Mesenchymal stem cell (in vitro differentiated cells and primary cell): ENCODE measurements around the gene ARHGAP24.

Experiments
- DNase-seq: peaks from one replicate; pipeline ENCODE4 v3.0.0-alpha.2; 2013
- H2AFZ ChIP-seq: one replicate; pipeline ENCODE4 v1.6.1; 2013; ENCODE audit warnings: low read depth, mild to moderate bottlenecking, control low read depth, inconsistent platforms, low read length, moderate library complexity
- H2AK5ac ChIP-seq: 2 replicates; pipeline ENCODE4 v1.6.1; 2013; ENCODE audit warnings: low read length, moderate library complexity, mild to moderate bottlenecking, inconsistent platforms; ENCODE audit not compliant: severe bottlenecking
- H2BK120ac ChIP-seq: one replicate; pipeline ENCODE4 v1.6.1; 2013; ENCODE audit warnings: low read depth, mild to moderate bottlenecking, inconsistent platforms, low read length, moderate library complexity
- H2BK12ac ChIP-seq, 2 experiments: one replicate each; pipeline ENCODE4 v1.6.1; 2013; ENCODE audit warnings: inconsistent platforms in 2 of 2, low read length in 2 of 2, mild to moderate bottlenecking in 2 of 2, moderate library complexity in 2 of 2, control low read depth in 1 of 2
- H2BK15ac ChIP-seq: one replicate; pipeline ENCODE4 v1.6.1; 2013; ENCODE audit warnings: mild to moderate bottlenecking, low read depth, inconsistent platforms; ENCODE audit not compliant: poor library complexity, severe bottlenecking
- H2BK5ac ChIP-seq: 2 replicates; pipeline ENCODE4 v1.6.1; 2013; ENCODE audit warnings: low read depth, mild to moderate bottlenecking, low read length, control low read depth, inconsistent platforms; ENCODE audit not compliant: poor library complexity, severe bottlenecking
- H3K14ac ChIP-seq, 2 experiments: one replicate each; pipeline ENCODE4 v1.6.1; 2013; ENCODE audit warnings: inconsistent platforms in 2 of 2, low read length in 2 of 2, control low read depth in 1 of 2, mild to moderate bottlenecking in 1 of 2, moderate library complexity in 1 of 2
- H3K18ac ChIP-seq, 2 experiments: one replicate each; pipeline ENCODE4 v1.6.1; 2013; ENCODE audit warnings: inconsistent platforms in 2 of 2, low read length in 2 of 2, control low read depth in 1 of 2, low read depth in 1 of 2, mild to moderate bottlenecking in 1 of 2
- H3K23ac ChIP-seq, 2 experiments: one replicate each; pipeline ENCODE4 v1.6.1; 2013; ENCODE audit warnings: inconsistent platforms in 2 of 2, low read length in 2 of 2, mild to moderate bottlenecking in 2 of 2, moderate library complexity in 2 of 2, control low read depth in 1 of 2
- H3K27ac ChIP-seq: 2 replicates; pipeline ENCODE4 v1.5.1; 2013; ENCODE audit warnings: mild to moderate bottlenecking, moderate library complexity, low read length, control low read depth, inconsistent platforms; ENCODE audit not compliant: poor library complexity, severe bottlenecking
- H3K27me3 ChIP-seq, 2 experiments: 2 replicates each; pipeline versions ENCODE4 v1.6.1 to v1.7.0; 2013; ENCODE audit warnings: low read length in 2 of 2, mild to moderate bottlenecking in 2 of 2, moderate library complexity in 2 of 2, control low read depth in 1 of 2, inconsistent platforms in 1 of 2; ENCODE audit not compliant: control insufficient read depth in 1 of 2, insufficient read depth in 1 of 2
- H3K36me3 ChIP-seq, 2 experiments: 2 replicates each; pipeline versions ENCODE4 v1.6.1 to v1.7.0; 2013; ENCODE audit warnings: low read length in 2 of 2, control low read depth in 1 of 2, inconsistent platforms in 1 of 2, low read depth in 1 of 2, mild to moderate bottlenecking in 1 of 2; ENCODE audit not compliant: insufficient read depth in 2 of 2, control insufficient read depth in 1 of 2
- H3K4ac ChIP-seq, 2 experiments: one replicate each; pipeline ENCODE4 v1.6.1; 2013; ENCODE audit warnings: inconsistent platforms in 2 of 2, low read length in 2 of 2, mild to moderate bottlenecking in 2 of 2, moderate library complexity in 2 of 2, control low read depth in 1 of 2, low read depth in 1 of 2
- H3K4me1 ChIP-seq: 2 replicates; pipeline ENCODE4 v1.6.1; 2013; ENCODE audit warnings: low read depth, low read length, control low read depth; ENCODE audit not compliant: control insufficient read depth, insufficient read depth
- H3K4me2 ChIP-seq: 2 replicates; pipeline ENCODE4 v1.6.1; 2013; ENCODE audit warnings: low read length, mild to moderate bottlenecking, inconsistent platforms; ENCODE audit not compliant: poor library complexity, severe bottlenecking
- H3K4me3 ChIP-seq, 2 experiments: 2 replicates each; pipeline versions ENCODE4 v1.5.1 to v1.7.0; 2013; ENCODE audit warnings: low read length in 2 of 2, mild to moderate bottlenecking in 2 of 2, control low read depth in 1 of 2, low read depth in 1 of 2; ENCODE audit not compliant: insufficient read depth in 1 of 2
- H3K79me1 ChIP-seq: replicated peaks from 2 replicates; pipeline ENCODE4 v1.6.1; 2013; ENCODE audit warnings: mild to moderate bottlenecking, control low read depth, low read length, inconsistent platforms; ENCODE audit not compliant: poor library complexity, severe bottlenecking
- H3K9ac ChIP-seq: 2 replicates; pipeline ENCODE4 v1.7.0; 2013; ENCODE audit warnings: mild to moderate bottlenecking, low read length, moderate library complexity
- H3K9me3 ChIP-seq: 2 replicates; pipeline ENCODE4 v1.7.0; 2013; ENCODE audit warnings: mild to moderate bottlenecking, low read length; ENCODE audit not compliant: control insufficient read depth
- H4K8ac ChIP-seq: one replicate; pipeline ENCODE4 v1.6.1; 2013; ENCODE audit warnings: inconsistent platforms, mild to moderate bottlenecking, low read length, moderate library complexity
- H4K91ac ChIP-seq: one replicate; pipeline ENCODE4 v1.6.1; 2013; ENCODE audit warnings: mild to moderate bottlenecking, low read length, inconsistent platforms
- WGBS: methylation state at CpG from one replicate; pipeline ENCODE4 v1.1.7; 2013; ENCODE audit warnings: mixed read lengths; 5-methylcytosine and 5-hydroxymethylcytosine counted together

ARHGAP24 gene

GRCh38 chr4:85613901-85614300, 139.0 kb downstream of the ARHGAP24 start:
- H3K9ac ChIP-seq = no peak overlapping the region
- no peak overlapping the region for H4K8ac ChIP-seq
- no peak overlapping the region for H3K4me3 ChIP-seq
- no peak for DNase-seq
- H3K27ac ChIP-seq = no peak overlapping the region
- no peak overlapping the region for H4K91ac ChIP-seq
- H2BK120ac ChIP-seq = no peak overlapping the region
- no peak overlapping the region for H2BK15ac ChIP-seq
- H3K9me3 ChIP-seq = no peaks in the 10 kb centered on the region
- H2AFZ ChIP-seq = no peak overlapping the region
- no peaks in the 10 kb centered on the region for H3K27me3 ChIP-seq
- peaks cover 0 to 4% of the 10 kb centered on the region in 2 experiments for H3K36me3 ChIP-seq
- H3K79me1 ChIP-seq = no peaks in the 10 kb centered on the region
- WGBS = 100% methylated on average over 1 of the region's 1 CpG
- H3K23ac ChIP-seq = no peak overlapping the region
- no peak overlapping the region for H3K4ac ChIP-seq
- H3K4me1 ChIP-seq = no peaks in the 10 kb centered on the region
- no peak overlapping the region for H3K18ac ChIP-seq
- no peak overlapping the region for H2AK5ac ChIP-seq
- no peak overlapping the region for H3K4me2 ChIP-seq
- H3K14ac ChIP-seq = no peak overlapping the region
- no peak overlapping the region for H2BK5ac ChIP-seq
- no peak overlapping the region for H2BK12ac ChIP-seq

- Histone ChIP-seq H3K9ac (no peak overlapping the region), H3K36me3 (peaks cover 0 to 4% of the 10 kb centered on the region in 2 experiments), H2AFZ (no peak overlapping the region), H3K4me1 (no peaks in the 10 kb centered on the region), H3K4me3 (no peak overlapping the region), H2AK5ac (no peak overlapping the region), H3K4me2 (no peak overlapping the region), H3K27ac (no peak overlapping the region), H4K8ac (no peak overlapping the region), H3K23ac (no peak overlapping the region), H3K79me1 (no peaks in the 10 kb centered on the region), H3K4ac (no peak overlapping the region), H4K91ac (no peak overlapping the region), H2BK120ac (no peak overlapping the region), H3K18ac (no peak overlapping the region), H2BK12ac (no peak overlapping the region), H3K27me3 (no peaks in the 10 kb centered on the region), H2BK15ac (no peak overlapping the region), H3K9me3 (no peaks in the 10 kb centered on the region), H3K14ac (no peak overlapping the region), H2BK5ac (no peak overlapping the region)
- DNase-seq = no peak
- 100% methylated on average over 2 of the region's 2 CpGs for WGBS
Measured at GRCh38 chr4:85615952-85616351, 141.0 kb downstream of the ARHGAP24 start.

- H3K14ac ChIP-seq = no peak overlapping the region
- H3K36me3 ChIP-seq = peaks cover 0 to 4% of the 10 kb centered on the region in 2 experiments
- H2BK5ac ChIP-seq = no peak overlapping the region
- no peak overlapping the region for H2AFZ ChIP-seq
- H3K27ac ChIP-seq = no peak overlapping the region
- no peaks in the 10 kb centered on the region for H3K9me3 ChIP-seq
- no peak overlapping the region for H3K4me3 ChIP-seq
- no peak overlapping the region for H2BK12ac ChIP-seq
- no peak overlapping the region for H2AK5ac ChIP-seq
- WGBS = 60% methylated on average over 2 of the region's 3 CpGs
- H3K9ac ChIP-seq = no peak overlapping the region
- H3K4me1 ChIP-seq = no peaks in the 10 kb centered on the region
- no peaks in the 10 kb centered on the region for H3K27me3 ChIP-seq
- H3K4ac ChIP-seq = no peak overlapping the region
- H2BK120ac ChIP-seq = no peak overlapping the region
- no peak overlapping the region for H3K23ac ChIP-seq
- H4K91ac ChIP-seq = no peak overlapping the region
- no peaks in the 10 kb centered on the region for H3K79me1 ChIP-seq
- no peak overlapping the region for H3K4me2 ChIP-seq
- H3K18ac ChIP-seq = no peak overlapping the region
- no peak for DNase-seq
- H2BK15ac ChIP-seq = no peak overlapping the region
- no peak overlapping the region for H4K8ac ChIP-seq
Measured at GRCh38 chr4:85617202-85617601, 142.3 kb downstream of the ARHGAP24 start.

- H2AFZ ChIP-seq = no peak overlapping the region
- no peak overlapping the region for H3K4me2 ChIP-seq
- no peaks in the 10 kb centered on the region for H3K27me3 ChIP-seq
- H3K9me3 ChIP-seq = peaks cover 12% of the 10 kb centered on the region
- no peak overlapping the region for H3K4ac ChIP-seq
- H2AK5ac ChIP-seq = no peak overlapping the region
- no peak for DNase-seq
- no peak overlapping the region for H3K9ac ChIP-seq
- no peak overlapping the region for H3K18ac ChIP-seq
- H3K79me1 ChIP-seq = no peaks in the 10 kb centered on the region
- H2BK15ac ChIP-seq = no peak overlapping the region
- no peak overlapping the region for H3K4me3 ChIP-seq
- no peak overlapping the region for H3K23ac ChIP-seq
- no peak overlapping the region for H4K91ac ChIP-seq
- H3K4me1 ChIP-seq = no peaks in the 10 kb centered on the region
- peaks cover 0 to 4% of the 10 kb centered on the region in 2 experiments for H3K36me3 ChIP-seq
- no peak overlapping the region for H2BK12ac ChIP-seq
- H4K8ac ChIP-seq = no peak overlapping the region
- no peak overlapping the region for H2BK5ac ChIP-seq
- no peak overlapping the region for H2BK120ac ChIP-seq
- H3K27ac ChIP-seq = no peak overlapping the region
- H3K14ac ChIP-seq = no peak overlapping the region
Measured at GRCh38 chr4:85632981-85633380, 158.0 kb downstream of the ARHGAP24 start.
